ENCODE results near the gene MATN1. TPM values are rescaled to one million over a fixed set of nuclear protein-coding genes. Genes with fewer than 3 reads are reported as not detected.

Gene MATN1
- total and polyA plus RNA-seq, 2 experiments from 2014 or later: 0.36 to 1.4 TPM

- Histone ChIP-seq H3K36me3 (no peaks in the 10 kb centered on the region), H3K27ac (no peak overlapping the region), H3K27me3 (no peaks in the 10 kb centered on the region), H3K4me3 (no peak overlapping the region), H3K4me1 (ENCODE audit: low read depth) (no peaks in the 10 kb centered on the region), H3K9me3 (ENCODE audit: low read depth) (no peaks in the 10 kb centered on the region)
- DNase-seq (ENCODE audit: low read depth in 1 of 2, low spot score in 1 of 2): no peak
- peak; percentile 45 for TF ChIP-seq CTCF (IDR thresholded peaks at IDR 0.05; ENCODE audit: low read depth, low read length)
Observed at GRCh38 chr1:30715216-30715615, 8.2 kb downstream of the MATN1 start.

GRCh38 chr1:30714536-30715090, 8.8 kb downstream of the MATN1 start:
- no peaks in the 10 kb centered on the region for H3K27me3 ChIP-seq
- no peaks in the 10 kb centered on the region for H3K4me1 ChIP-seq (ENCODE audit: low read depth)
- no peaks in the 10 kb centered on the region for H3K36me3 ChIP-seq
- no peak overlapping the region for H3K27ac ChIP-seq
- H3K9me3 ChIP-seq (ENCODE audit: low read depth): no peaks in the 10 kb centered on the region
- no peak overlapping the region for H3K4me3 ChIP-seq
- no peak for TF ChIP-seq CTCF (IDR thresholded peaks at IDR 0.05; ENCODE audit: low read depth, low read length)
- no peak for DNase-seq (ENCODE audit: low read depth in 1 of 2, low spot score in 1 of 2)

GRCh38 chr1:30714025-30714424, 9.4 kb downstream of the MATN1 start:
- H3K27ac ChIP-seq: no peak overlapping the region
- no peak for TF ChIP-seq CTCF (IDR thresholded peaks at IDR 0.05; ENCODE audit: low read depth, low read length)
- no peaks in the 10 kb centered on the region for H3K9me3 ChIP-seq (ENCODE audit: low read depth)
- no peaks in the 10 kb centered on the region for H3K27me3 ChIP-seq
- H3K36me3 ChIP-seq: no peaks in the 10 kb centered on the region
- H3K4me1 ChIP-seq (ENCODE audit: low read depth): no peaks in the 10 kb centered on the region
- DNase-seq (ENCODE audit: low read depth in 1 of 2, low spot score in 1 of 2): no peak
- H3K4me3 ChIP-seq: no peak overlapping the region

- Histone ChIP-seq H3K27ac (no peak overlapping the region), H3K9me3 (ENCODE audit: low read depth) (no peaks in the 10 kb centered on the region), H3K36me3 (no peaks in the 10 kb centered on the region), H3K4me1 (ENCODE audit: low read depth) (no peaks in the 10 kb centered on the region), H3K4me3 (no peak overlapping the region), H3K27me3 (no peaks in the 10 kb centered on the region)
- no peak for DNase-seq (ENCODE audit: low read depth in 1 of 2, low spot score in 1 of 2)
- TF ChIP-seq CTCF (IDR thresholded peaks at IDR 0.05; ENCODE audit: low read depth, low read length): no peak
Observed at GRCh38 chr1:30713311-30713710, 10.1 kb downstream of the MATN1 start.

GRCh38 chr1:30712583-30712982, 10.8 kb downstream of the MATN1 start:
- no peaks in the 10 kb centered on the region for H3K36me3 ChIP-seq
- no peak for TF ChIP-seq CTCF (IDR thresholded peaks at IDR 0.05; ENCODE audit: low read depth, low read length)
- H3K4me3 ChIP-seq: no peak overlapping the region
- no peak overlapping the region for H3K27ac ChIP-seq
- no peaks in the 10 kb centered on the region for H3K9me3 ChIP-seq (ENCODE audit: low read depth)
- H3K27me3 ChIP-seq: no peaks in the 10 kb centered on the region
- DNase-seq (ENCODE audit: low read depth in 1 of 2, low spot score in 1 of 2): no peak
- H3K4me1 ChIP-seq (ENCODE audit: low read depth): peaks cover 4% of the 10 kb centered on the region

- H3K27me3 ChIP-seq: no peaks in the 10 kb centered on the region
- H3K4me1 ChIP-seq (ENCODE audit: low read depth): peaks cover 13% of the 10 kb centered on the region
- no peak overlapping the region for H3K27ac ChIP-seq
Observed at GRCh38 chr1:30710407-30710806, 13.0 kb downstream of the MATN1 start.

More at GRCh38 chr1:30710407-30710806, 13.0 kb downstream of the MATN1 start:
- Histone ChIP-seq H3K36me3 (no peaks in the 10 kb centered on the region), H3K4me3 (no peak overlapping the region), H3K9me3 (ENCODE audit: low read depth) (no peaks in the 10 kb centered on the region)
- no peak for TF ChIP-seq CTCF (IDR thresholded peaks at IDR 0.05; ENCODE audit: low read depth, low read length)
- no peak for DNase-seq (ENCODE audit: low read depth in 1 of 2, low spot score in 1 of 2)
